Cardiac muscle cell (in vitro differentiated cells and primary cell): ENCODE results near the gene CDH1. TPM values are rescaled to one million over a fixed set of nuclear protein-coding genes. Genes with fewer than 3 reads are reported as not detected.

Source experiments
- DNase-seq, 2 donors: peaks; one replicate each; pipeline versions ENCODE4 v3.0.0 to v3.0.0-alpha.2; 2010 to 2017; ENCODE audit warnings: low read depth in 1 of 2, low spot score in 1 of 2
- H3K27ac ChIP-seq: fragments of 200-600 bp; sonication (generic); 2 replicates; pipeline ENCODE4 v1.5.1; 2016
- H3K27me3 ChIP-seq: fragments of 200-600 bp; sonication (generic); 2 replicates; pipeline ENCODE4 v1.6.0; 2016; ENCODE audit warnings: control low read depth
- H3K36me3 ChIP-seq: fragments of 200-600 bp; sonication (generic); 2 replicates; pipeline ENCODE4 v1.5.1; 2016; ENCODE audit warnings: control low read depth
- H3K4me1 ChIP-seq: fragments of 200-600 bp; sonication (generic); 2 replicates; pipeline ENCODE4 v1.8.1; 2017; ENCODE audit warnings: low read depth, mild to moderate bottlenecking, mixed run types
- H3K4me3 ChIP-seq: fragments of 200-600 bp; sonication (generic); 2 replicates; pipeline ENCODE4 v1.5.1; 2016; ENCODE audit warnings: mild to moderate bottlenecking
- H3K9me3 ChIP-seq: fragments of 200-600 bp; sonication (generic); 2 replicates; pipeline ENCODE4 v1.5.1; 2017; ENCODE audit warnings: low read depth, mild to moderate bottlenecking, control low read depth
- polyA plus RNA-seq: library from polyadenylated mRNA; unstranded; fragments of >200 nt; fragmentation: Nextera tagmentation; extraction: Ambion mirVana; gene quantifications from 2 replicates; pipeline ENCODE4 v1.2.1, GENCODE V29; 2016
- total RNA-seq: library from RNA; depleted of rRNA; stranded (reverse); fragments of >200 nt; gene quantifications from 2 replicates; pipeline ENCODE4 v1.2.3, GENCODE V29; 2016
- TF ChIP-seq, protein P1 (sequence below): IDR thresholded peaks from 2 replicates; pipeline ENCODE4 v1.5.1; 2012; ENCODE audit warnings: low read depth, mild to moderate bottlenecking, low read length

Gene CDH1
- total and polyA plus RNA-seq, 2 experiments from 2014 or later, result 0.09 to 1.4 TPM

- Histone ChIP-seq H3K4me3 (no peak overlapping the region), H3K4me1 (no peaks in the 10 kb centered on the region), H3K9me3 (no peaks in the 10 kb centered on the region), H3K27me3 (no peaks in the 10 kb centered on the region), H3K36me3 (no peaks in the 10 kb centered on the region), H3K27ac (peak overlapping the region; percentile 22)
- TF ChIP-seq, protein P1, sequence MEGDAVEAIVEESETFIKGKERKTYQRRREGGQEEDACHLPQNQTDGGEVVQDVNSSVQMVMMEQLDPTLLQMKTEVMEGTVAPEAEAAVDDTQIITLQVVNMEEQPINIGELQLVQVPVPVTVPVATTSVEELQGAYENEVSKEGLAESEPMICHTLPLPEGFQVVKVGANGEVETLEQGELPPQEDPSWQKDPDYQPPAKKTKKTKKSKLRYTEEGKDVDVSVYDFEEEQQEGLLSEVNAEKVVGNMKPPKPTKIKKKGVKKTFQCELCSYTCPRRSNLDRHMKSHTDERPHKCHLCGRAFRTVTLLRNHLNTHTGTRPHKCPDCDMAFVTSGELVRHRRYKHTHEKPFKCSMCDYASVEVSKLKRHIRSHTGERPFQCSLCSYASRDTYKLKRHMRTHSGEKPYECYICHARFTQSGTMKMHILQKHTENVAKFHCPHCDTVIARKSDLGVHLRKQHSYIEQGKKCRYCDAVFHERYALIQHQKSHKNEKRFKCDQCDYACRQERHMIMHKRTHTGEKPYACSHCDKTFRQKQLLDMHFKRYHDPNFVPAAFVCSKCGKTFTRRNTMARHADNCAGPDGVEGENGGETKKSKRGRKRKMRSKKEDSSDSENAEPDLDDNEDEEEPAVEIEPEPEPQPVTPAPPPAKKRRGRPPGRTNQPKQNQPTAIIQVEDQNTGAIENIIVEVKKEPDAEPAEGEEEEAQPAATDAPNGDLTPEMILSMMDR, result no peak
- peak in 1 of 2 donors; percentile 15 for DNase-seq
Measured at GRCh38 chr16:68778551-68779231, 41.6 kb downstream of the CDH1 start.

GRCh38 chr16:68779891-68780290, 42.8 kb downstream of the CDH1 start:
- H3K4me3 ChIP-seq, result no peak overlapping the region
- TF ChIP-seq, protein P1, result no peak
- H3K4me1 ChIP-seq, result no peaks in the 10 kb centered on the region
- H3K9me3 ChIP-seq, result no peaks in the 10 kb centered on the region
- H3K27ac ChIP-seq, result no peak overlapping the region
- no peak for DNase-seq
- H3K36me3 ChIP-seq, result no peaks in the 10 kb centered on the region
- H3K27me3 ChIP-seq, result no peaks in the 10 kb centered on the region

DNA sequence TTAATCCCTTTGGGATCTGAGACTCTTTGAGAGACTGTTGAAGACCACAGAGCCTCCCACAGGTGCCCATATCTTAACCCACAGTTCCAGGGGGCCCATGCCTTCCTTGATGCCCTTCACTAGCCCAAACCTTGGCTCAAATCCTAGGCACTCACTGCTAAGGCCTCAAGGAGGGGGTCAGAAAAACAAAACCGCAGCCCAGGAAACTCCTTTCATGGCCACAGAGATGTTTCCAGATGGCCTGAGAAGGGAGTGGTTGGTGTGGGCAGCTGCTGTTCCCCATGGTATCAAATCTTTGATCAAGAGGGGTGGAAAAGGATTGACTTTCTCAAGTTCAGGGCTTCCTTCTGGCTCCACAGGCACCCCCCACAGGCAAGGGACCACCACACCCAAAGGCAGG, 44.7 kb downstream of the CDH1 start:
- Histone ChIP-seq H3K9me3 (no peaks in the 10 kb centered on the region), H3K27ac (no peak overlapping the region), H3K4me1 (no peaks in the 10 kb centered on the region), H3K27me3 (no peaks in the 10 kb centered on the region), H3K4me3 (no peak overlapping the region), H3K36me3 (no peaks in the 10 kb centered on the region)
- TF ChIP-seq, protein P1, result no peak
- DNase-seq, result no peak

DNA sequence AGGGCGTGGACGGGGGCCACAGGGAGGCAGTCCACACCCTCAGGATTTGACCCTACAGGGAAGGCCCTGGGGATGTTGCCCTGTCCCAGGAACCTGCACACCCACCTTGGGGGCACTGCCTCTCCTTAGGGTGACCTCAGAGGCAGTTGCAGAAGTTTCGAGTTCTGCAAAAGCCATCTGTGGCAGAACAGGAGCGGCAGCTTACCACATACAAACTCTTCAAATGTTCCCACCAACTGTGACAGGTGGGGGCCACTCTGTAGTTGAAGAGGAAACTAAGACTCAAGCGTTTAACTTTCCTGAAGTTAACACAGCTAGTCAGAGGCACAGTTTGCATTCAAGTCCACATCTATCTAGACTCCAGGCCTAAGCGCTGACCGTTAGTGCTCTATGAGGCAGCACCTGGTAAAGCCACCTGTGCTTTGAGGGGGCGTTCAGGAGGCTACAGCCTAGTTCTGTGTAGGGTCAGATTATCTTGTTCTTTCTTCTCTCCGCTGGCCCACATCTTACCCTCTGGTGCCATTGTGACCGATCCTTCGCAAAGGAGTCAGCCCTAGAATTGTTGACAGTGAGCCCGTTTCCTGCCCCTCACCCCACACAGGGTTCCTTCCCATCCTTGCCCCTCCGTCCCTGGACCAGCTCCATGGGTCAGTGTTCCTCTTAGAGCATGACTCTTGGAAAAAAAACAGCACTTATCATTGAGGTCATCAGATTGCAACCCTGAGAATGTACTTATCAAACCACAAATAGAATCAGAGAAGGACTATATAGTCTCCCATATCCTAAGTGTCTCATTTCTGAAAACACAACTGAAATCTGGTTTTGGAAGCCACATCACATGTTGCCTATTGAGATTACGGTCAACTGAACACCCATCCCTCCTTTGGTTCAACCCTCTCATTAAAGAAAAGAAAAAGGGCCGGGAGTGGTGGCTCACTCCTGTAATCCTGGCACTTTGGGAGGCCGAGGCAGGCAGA, 45.4 kb downstream of the CDH1 start:
- no peak overlapping the region for H3K4me3 ChIP-seq
- no peak overlapping the region for H3K27ac ChIP-seq
- H3K36me3 ChIP-seq, result no peaks in the 10 kb centered on the region
- H3K4me1 ChIP-seq, result no peaks in the 10 kb centered on the region
- H3K27me3 ChIP-seq, result no peaks in the 10 kb centered on the region
- no peaks in the 10 kb centered on the region for H3K9me3 ChIP-seq
- TF ChIP-seq, protein P1, result no peak
- no peak for DNase-seq

- H3K4me1 ChIP-seq, result no peaks in the 10 kb centered on the region
- no peaks in the 10 kb centered on the region for H3K9me3 ChIP-seq
- TF ChIP-seq, protein P1, result no peak
- H3K36me3 ChIP-seq, result no peaks in the 10 kb centered on the region
- no peak overlapping the region for H3K27ac ChIP-seq
- no peak overlapping the region for H3K4me3 ChIP-seq
- DNase-seq, result no peak
- no peaks in the 10 kb centered on the region for H3K27me3 ChIP-seq
Measured at GRCh38 chr16:68784226-68784625, 47.1 kb downstream of the CDH1 start.
